Kidney tubule cell (primary cell): ENCODE data around the gene ZNF513.

Source experiments
- DNase-seq: peaks from one replicate; pipeline ENCODE4 v3.0.0-alpha.2; 2018; ENCODE audit warnings: low spot score

ZNF513 gene

GRCh38 chr2:27390822-27391679, 10.5 kb upstream of the ZNF513 start:
- no peak for DNase-seq

- DNase-seq = no peak
Measured at GRCh38 chr2:27381577-27382181, 1.1 kb upstream of the ZNF513 start.

GRCh38 chr2:27379836-27380625, 503 bp downstream of the ZNF513 start:
- peak; percentile 77 for DNase-seq

GRCh38 chr2:27379383-27379835, 1.1 kb downstream of the ZNF513 start:
- no peak for DNase-seq

GRCh38 chr2:27378809-27379290, 1.7 kb downstream of the ZNF513 start:
- no peak for DNase-seq

GRCh38 chr2:27378096-27378808, 2.3 kb downstream of the ZNF513 start:
- DNase-seq = peak; percentile 67

- no peak for DNase-seq
Measured at GRCh38 chr2:27377618-27378095, 2.9 kb downstream of the ZNF513 start.

GRCh38 chr2:27376866-27377617, 3.5 kb downstream of the ZNF513 start:
- DNase-seq = no peak

GRCh38 chr2:27376151-27376865, 4.2 kb downstream of the ZNF513 start:
- DNase-seq = no peak

GRCh38 chr2:27375513-27376099, 4.9 kb downstream of the ZNF513 start:
- no peak for DNase-seq

- no peak for DNase-seq
Measured at GRCh38 chr2:27373567-27373966, 7.0 kb downstream of the ZNF513 start.

- no peak for DNase-seq
Measured at GRCh38 chr2:27372937-27373336, 7.6 kb downstream of the ZNF513 start.

- DNase-seq = peak; percentile 59
Measured at GRCh38 chr2:27370816-27371620, 9.5 kb downstream of the ZNF513 start.

GRCh38 chr2:27370026-27370815, 10.3 kb downstream of the ZNF513 start, which contains the start of the genes EIF2B4 and SNX17:
Gene EIF2B4 (minus strand): TSS chr2:27370338. CDS start chr2:27370314, 24 bp downstream.
Gene SNX17 (plus strand): TSS chr2:27370616. CDS start chr2:27370744, 128 bp downstream.
- DNase-seq = peak; percentile 99

GRCh38 chr2:27369471-27370025, 11.0 kb downstream of the ZNF513 start:
- peak; percentile 64 for DNase-seq

- DNase-seq = no peak
Measured at GRCh38 chr2:27363933-27364332, 16.6 kb downstream of the ZNF513 start.

GRCh38 chr2:27362678-27363420, 17.7 kb downstream of the ZNF513 start:
- DNase-seq = no peak
